Transverse colon (tissue), 4 donors: ENCODE data around the gene VPREB3. TPM values are rescaled to one million over a fixed set of nuclear protein-coding genes. Genes with fewer than 3 reads are reported as not detected.

Experiments
- DNase-seq: peaks from one replicate; pipeline ENCODE4 v3.0.0-alpha.2; 2019
- H3K27ac ChIP-seq, 4 donors: fragments of 200-600 bp; sonication (generic); 2 replicates each; pipeline ENCODE4 v1.5.1; 2016 to 2018; ENCODE audit warnings: inconsistent platforms in 4 of 4
- H3K27me3 ChIP-seq: fragments of 200-600 bp; sonication (generic); 2 replicates; pipeline ENCODE4 v1.5.1; 2017; ENCODE audit warnings: inconsistent platforms
- H3K36me3 ChIP-seq, 4 donors: fragments of 200-600 bp; sonication (generic); 2 replicates each; pipeline ENCODE4 v1.5.1; 2017 to 2019; ENCODE audit warnings: inconsistent platforms in 4 of 4
- H3K4me1 ChIP-seq, 4 donors: fragments of 200-600 bp; sonication (generic); 2 replicates each; pipeline ENCODE4 v1.5.1; 2017 to 2020; ENCODE audit warnings: inconsistent platforms in 4 of 4
- H3K4me3 ChIP-seq, 4 donors: fragments of 200-600 bp; sonication (generic); 1 replicate in 1 of 4; 2 replicates in 3 of 4; pipeline versions ENCODE4 v1.5.1 to v1.6.1; 2017 to 2019; ENCODE audit warnings: inconsistent platforms in 4 of 4
- H3K9me3 ChIP-seq, 2 donors: fragments of 200-600 bp; sonication (generic); 2 replicates each; pipeline ENCODE4 v1.5.1; 2017 to 2019; ENCODE audit warnings: inconsistent platforms in 2 of 2
- CTCF ChIP-seq, 5 experiments: fragments of 200-600 bp in 3 of 5; fragments of 450-650 bp in 2 of 5; sonication (generic) in 3 of 5; IDR thresholded peaks; 1 replicate in 2 of 5; 2 replicates in 3 of 5; pipeline ENCODE4 v1.5.1; 2016 to 2017; ENCODE audit warnings: antibody characterized with exemption in 5 of 5, inconsistent platforms in 3 of 5, mild to moderate bottlenecking in 2 of 5, moderate library complexity in 1 of 5
- EP300 ChIP-seq: sonication (generic); formaldehyde crosslinking; IDR thresholded peaks from one replicate; pipeline ENCODE4 v1.6.1; 2017; ENCODE audit warnings: antibody characterized with exemption, low read depth
- POLR2A ChIP-seq: fragments of 450-650 bp; IDR thresholded peaks from one replicate; pipeline ENCODE4 v1.6.1; 2016; ENCODE audit warnings: antibody characterized with exemption, mild to moderate bottlenecking, moderate library complexity
- POLR2AphosphoS5 ChIP-seq, 3 donors: sonication (generic); formaldehyde crosslinking; IDR thresholded peaks; one replicate each; pipeline ENCODE4 v1.6.1; 2016; ENCODE audit warnings: antibody characterized with exemption in 3 of 3
- WGBS, 2 donors: methylation state at CpG; one replicate each; pipeline ENCODE4 v1.1.5; 2018; ENCODE audit warnings: low coverage in 1 of 2; 5-methylcytosine and 5-hydroxymethylcytosine counted together
- in situ Hi-C, 4 donors: fragments of 200-750 bp; cut with MboI; loops; one replicate each; pipeline versions ENCODE4 v1.15.0 to v1.15.1; 2017; ENCODE audit warnings: low sequenced_read_pairs in 3 of 4, low pct_ligation_motif_present in 1 of 4, low pct_unique_long_range_greater_than_20kb in 1 of 4
- intact Hi-C: fragments of 100-400 bp; cut with DNase I; formaldehyde crosslinking; loops from one replicate; pipeline ENCODE4 v1.15.1; 2023; ENCODE audit warnings: low total_unique reads
- total RNA-seq, 4 donors: library from RNA; depleted of rRNA; stranded (reverse); fragments of >200 nt; gene quantifications; one replicate each; pipeline ENCODE4 v1.1.0, GENCODE V29; 2016

VPREB3 gene
- total RNA-seq, 4 donors from 2014 or later = 2.6 to 5.4 TPM; not detected in 2

DNA sequence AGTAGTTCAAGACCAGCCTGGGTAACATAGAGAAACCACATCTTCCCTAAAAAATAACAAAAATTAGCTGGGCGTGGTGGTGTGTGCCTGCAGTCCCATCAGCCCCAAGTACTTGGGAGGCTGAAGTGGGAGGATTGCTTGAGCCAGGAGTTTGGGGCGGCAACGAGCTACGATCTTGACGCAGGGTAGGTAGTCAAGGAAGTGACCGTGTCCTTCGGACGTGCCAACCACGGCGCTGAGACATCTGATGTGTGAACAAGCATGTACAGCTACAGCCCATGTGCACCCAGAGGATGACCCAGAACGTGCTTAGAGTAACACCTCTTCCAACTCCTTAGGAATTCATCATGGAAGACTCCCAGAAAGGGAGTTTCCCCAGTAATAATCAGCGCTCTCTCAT lies 42.0 kb downstream of the VPREB3 start:
- peaks cover 0 to 41% (median 17%) of the 10 kb centered on the region in 4 donors for H3K36me3 ChIP-seq
- WGBS, 2 donors = 94% methylated on average over 12 of the region's 12 CpGs; no CpG with 5 or more reads in 1 of the 2 donors
- in situ Hi-C loops = no loop called here

DNA sequence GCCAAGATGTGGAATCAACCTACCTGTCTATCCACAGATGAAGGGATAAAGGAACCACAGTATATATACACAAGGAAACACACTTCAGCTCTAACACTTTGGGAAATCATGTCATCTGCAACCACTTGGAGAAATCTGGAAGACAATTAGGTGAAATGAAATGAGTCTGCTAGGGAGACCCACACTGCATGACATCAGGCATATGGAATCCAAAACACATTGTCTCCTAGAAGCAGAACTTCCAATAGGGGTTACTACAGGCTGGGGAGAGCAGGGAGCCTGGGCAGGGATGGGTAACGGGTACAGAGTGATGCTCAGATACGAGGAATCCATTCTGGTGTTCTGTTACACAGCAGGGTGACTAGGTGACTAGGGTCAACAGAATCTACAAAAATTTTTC lies 45.1 kb downstream of the VPREB3 start:
- H3K27ac ChIP-seq = no peak overlapping the region
- no peaks in the 10 kb centered on the region for H3K9me3 ChIP-seq
- in situ Hi-C loops = no loop called here
- peaks cover 0 to 60% (median 26%) of the 10 kb centered on the region in 4 donors for H3K36me3 ChIP-seq
- H3K4me3 ChIP-seq = no peak overlapping the region
- H3K27me3 ChIP-seq = no peaks in the 10 kb centered on the region
- no peaks in the 10 kb centered on the region for H3K4me1 ChIP-seq
- intact Hi-C loops = no loop called here
- DNase-seq = no peak
- 94 to 98% methylated on average over 2 of the region's 2 CpGs for WGBS, 2 donors
- TF ChIP-seq CTCF (IDR thresholded peaks at IDR 0.05) (no peak), POLR2AphosphoS5 (IDR thresholded peaks at IDR 0.05) (no peak), EP300 (no peak), POLR2A (no peak)

More for the DNA sequence above, 42.0 kb downstream of the VPREB3 start:
- Histone ChIP-seq H3K27ac (no peak overlapping the region), H3K9me3 (no peaks in the 10 kb centered on the region), H3K27me3 (no peaks in the 10 kb centered on the region), H3K4me3 (no peak overlapping the region), H3K4me1 (peaks cover 7 to 15% (median 9%) of the 10 kb centered on the region in 4 donors)
- intact Hi-C loops = no loop called here
- no peak for TF ChIP-seq POLR2A
- TF ChIP-seq CTCF (IDR thresholded peaks at IDR 0.05) = no peak
- no peak for TF ChIP-seq POLR2AphosphoS5 (IDR thresholded peaks at IDR 0.05)
- TF ChIP-seq EP300 = no peak
- DNase-seq = no peak

DNA sequence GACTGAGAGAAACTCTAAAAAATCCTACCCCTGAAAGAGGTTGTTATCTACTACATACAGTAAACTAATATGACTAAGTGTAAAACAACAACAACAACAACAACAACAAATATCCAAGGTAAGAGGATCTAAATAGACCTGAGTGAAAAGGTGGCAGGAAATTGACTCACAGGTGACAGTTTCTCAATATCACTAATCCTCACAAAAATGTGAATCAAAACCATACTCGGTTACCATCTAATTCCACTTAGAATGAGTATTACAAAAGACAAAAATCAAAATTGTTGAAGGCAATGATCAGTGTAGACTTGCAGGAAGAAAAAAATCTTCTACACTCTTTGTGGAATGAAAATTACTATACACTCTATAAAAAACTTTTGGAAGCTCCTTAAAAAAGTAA lies 46.0 kb downstream of the VPREB3 start:
- WGBS, 2 donors = 69 to 84% methylated on average over 1 of the region's 1 CpG
- TF ChIP-seq POLR2A (no peak), EP300 (no peak), POLR2AphosphoS5 (IDR thresholded peaks at IDR 0.05) (no peak), CTCF (IDR thresholded peaks at IDR 0.05) (no peak)
- H3K27ac ChIP-seq = no peak overlapping the region
- in situ Hi-C loops (no loop called here), intact Hi-C loops (no loop called here)
- no peaks in the 10 kb centered on the region for H3K4me1 ChIP-seq
- DNase-seq = no peak
- no peaks in the 10 kb centered on the region for H3K27me3 ChIP-seq
- H3K4me3 ChIP-seq = no peak overlapping the region
- peaks cover 0 to 59% (median 26%) of the 10 kb centered on the region in 4 donors for H3K36me3 ChIP-seq
- H3K9me3 ChIP-seq = no peaks in the 10 kb centered on the region

DNA sequence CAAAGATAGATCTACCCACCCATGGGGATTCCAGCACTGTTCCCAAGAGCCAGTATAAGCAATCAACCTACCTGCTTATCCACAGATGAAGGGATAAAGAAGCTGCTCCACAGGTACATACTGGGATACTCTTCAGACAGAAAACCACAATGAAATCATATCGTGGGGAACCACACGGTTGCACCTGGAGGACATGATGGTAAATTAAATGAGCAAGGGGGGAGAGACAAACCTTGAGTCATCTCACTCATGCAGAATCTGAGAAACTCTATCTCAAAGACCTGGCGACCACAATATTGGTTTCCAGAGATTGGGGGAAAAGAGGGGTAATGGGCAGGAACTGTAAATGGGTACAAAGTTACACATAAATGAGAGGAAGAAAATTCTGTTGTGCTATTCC lies 48.9 kb downstream of the VPREB3 start:
- no peak for TF ChIP-seq POLR2AphosphoS5 (IDR thresholded peaks at IDR 0.05)
- TF ChIP-seq CTCF (IDR thresholded peaks at IDR 0.05) = no peak
- TF ChIP-seq EP300 = no peak
- TF ChIP-seq POLR2A = no peak
- peaks cover 0 to 61% (median 25%) of the 10 kb centered on the region in 4 donors for H3K36me3 ChIP-seq
- H3K9me3 ChIP-seq = no peaks in the 10 kb centered on the region
- intact Hi-C loops = no loop called here
- no peaks in the 10 kb centered on the region for H3K4me1 ChIP-seq
- no peaks in the 10 kb centered on the region for H3K27me3 ChIP-seq
- in situ Hi-C loops = no loop called here
- 78 to 90% methylated on average over 3 of the region's 3 CpGs for WGBS, 2 donors
- no peak overlapping the region for H3K4me3 ChIP-seq
- no peak for DNase-seq
- no peak overlapping the region for H3K27ac ChIP-seq
